NCI-H2196 (cell line): ENCODE data around the gene XDH.
A peak's percentile ranks its signal among the peaks of the same experiment; 100 is the strongest.

Source experiments
- DNase-seq: peaks from one replicate; lab custom pipeline; 2025; ENCODE audit not compliant: unreplicated experiment; lab: John Stamatoyannopoulos, UW

Gene XDH

DNA sequence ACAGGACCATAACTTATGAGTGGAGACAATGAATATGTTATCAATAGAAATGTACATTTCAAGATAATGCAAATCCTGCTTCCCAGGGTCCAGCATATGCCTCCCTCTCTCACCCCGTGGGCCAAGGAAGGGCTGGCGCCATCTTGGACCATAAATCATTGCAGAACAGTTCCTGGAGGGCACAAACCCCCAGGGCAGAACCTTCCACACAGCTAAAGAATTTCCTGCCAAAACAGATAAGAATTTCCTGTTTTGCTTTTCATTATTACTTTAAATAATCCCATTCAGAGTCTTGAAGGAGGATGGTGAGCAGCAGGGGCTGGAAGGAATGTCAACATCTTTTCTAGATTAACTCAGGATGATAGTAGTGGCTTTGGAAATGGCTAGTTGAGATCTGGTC is 126.9 kb downstream of the XDH start:
- no peak for DNase-seq

DNA sequence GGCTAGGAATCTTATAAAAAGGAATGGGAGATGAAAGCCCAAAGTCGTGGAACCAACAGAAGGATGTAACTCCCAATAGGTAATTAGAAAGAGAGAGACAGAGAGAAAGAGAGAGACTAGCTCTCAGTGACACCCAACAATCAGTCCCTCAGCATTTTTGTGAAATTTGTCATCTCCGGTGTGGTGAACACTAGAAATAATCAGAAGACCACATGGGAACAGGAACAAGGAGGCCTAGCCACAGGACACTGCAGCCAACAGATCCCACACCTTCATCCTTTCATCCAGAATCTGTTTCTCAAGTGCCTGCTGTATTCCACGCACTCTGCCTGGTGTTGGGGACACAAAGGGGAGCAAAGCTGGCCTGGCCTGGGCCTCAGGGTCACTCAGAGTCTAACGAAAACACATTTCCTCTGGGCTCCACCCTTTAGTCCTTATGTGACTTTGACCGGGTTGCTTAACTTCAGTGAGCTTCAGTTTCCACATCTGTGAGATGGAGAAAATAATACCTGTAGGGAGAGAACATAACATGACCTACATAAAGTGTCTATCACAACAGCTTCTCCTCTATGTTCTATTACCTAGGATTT is 127.5 kb downstream of the XDH start:
- DNase-seq: no peak

DNA sequence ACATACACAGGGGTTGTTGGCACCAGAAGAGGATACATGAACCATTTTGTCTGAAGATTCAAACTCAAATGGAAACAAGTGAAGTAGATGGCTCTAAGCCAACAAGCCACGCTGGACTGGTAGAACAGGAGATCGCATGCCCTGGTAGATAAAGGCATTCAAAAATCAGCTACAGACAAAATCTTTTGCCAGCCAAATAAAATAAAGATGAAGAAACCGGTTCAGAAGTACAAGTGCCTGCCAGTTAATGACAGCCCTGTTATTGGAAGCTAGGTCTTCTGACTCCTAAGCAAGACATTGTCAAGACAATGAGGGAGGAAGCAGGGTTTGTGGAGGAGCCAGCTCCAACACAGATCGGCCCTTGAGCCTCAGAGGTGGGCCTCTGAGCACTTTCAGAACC is 128.3 kb downstream of the XDH start:
- peak; percentile 47 for DNase-seq
